Measurements from ENCODE around the gene LMO1. TPM values are rescaled to one million over a fixed set of nuclear protein-coding genes. Genes with fewer than 3 reads are reported as not detected.
A peak's percentile ranks its signal among the peaks of the same experiment; 100 is the strongest.

The LMO1 gene
- polyA plus RNA-seq, 3 donors: not detected

DNA sequence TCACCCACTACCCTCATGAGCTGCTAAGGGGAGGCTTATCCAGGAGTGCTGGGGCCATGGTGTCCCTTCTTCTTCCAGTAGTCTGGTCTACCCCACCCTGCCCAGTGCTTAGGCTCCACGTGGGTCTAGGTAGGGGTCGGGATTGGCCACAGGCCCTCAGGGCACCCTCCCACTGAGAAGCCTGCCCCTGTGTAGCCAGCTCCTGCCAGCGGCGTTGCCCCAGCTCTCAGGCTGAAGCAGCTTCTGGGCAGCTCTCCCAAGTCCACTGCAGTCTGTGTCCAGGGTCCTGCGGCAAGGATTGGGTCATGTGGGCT, 70.8 kb downstream of the LMO1 start:
- H3K9me3 Mint-ChIP-seq: peaks cover 0 to 3% (median 0%) of the 10 kb centered on the region in 7 donors
- H3K27me3 Mint-ChIP-seq (ENCODE audit: low read depth in 3 of 3): peaks cover 1 to 4% (median 2%) of the 10 kb centered on the region in 3 donors
- Histone ChIP-seq H3K4me1 (ENCODE audit: control insufficient read depth in 1 of 2, insufficient read depth in 2 of 2, low read length in 2 of 2) (peaks cover 44% of the 10 kb centered on the region in 2 donors), H3K9ac (ENCODE audit: insufficient read depth, low read length, poor library complexity, severe bottlenecking) (no peak overlapping the region), H3K27ac (ENCODE audit: low read depth in 1 of 2, low read length in 2 of 2) (no peak overlapping the region), H3K4me2 (replicated peaks; ENCODE audit: extremely low read depth, low read length, poor library complexity, severe bottlenecking) (no peak overlapping the region), H3K36me3 (replicated peaks in 1 of 2; ENCODE audit: control insufficient read depth in 1 of 2, insufficient read depth in 2 of 2, low read length in 2 of 2) (no peaks in the 10 kb centered on the region), H2AFZ (ENCODE audit: insufficient read depth, low read depth, low read length, poor library complexity, severe bottlenecking) (peak overlapping the region; percentile 16), H3K79me2 (ENCODE audit: insufficient read depth, low read length) (no peaks in the 10 kb centered on the region), H3K4me3 (replicated peaks in 1 of 3; ENCODE audit: low read depth in 2 of 3, low read length in 3 of 3) (no peak overlapping the region), H3K27me3 (ENCODE audit: control insufficient read depth in 2 of 2, insufficient read depth in 2 of 2, low read length in 2 of 2) (no peaks in the 10 kb centered on the region), H3K9me3 (replicated peaks in 1 of 2; ENCODE audit: control insufficient read depth in 1 of 2, insufficient read depth in 1 of 2, low read length in 2 of 2) (no peaks in the 10 kb centered on the region), H4K20me1 (ENCODE audit: insufficient read depth, low read length) (no peaks in the 10 kb centered on the region)
- intact Hi-C loops (cut with micrococcal nuclease): loop anchor here in 1 of 2 donors (2.0 to 10.0 kb wide), 3 partner anchors 16 to 374 kb away; partner anchors contain the start of gene LMO1
- H3K4me3 Mint-ChIP-seq: no peak overlapping the region
- no peak overlapping the region for H3K27ac Mint-ChIP-seq
- TF ChIP-seq, protein P1, sequence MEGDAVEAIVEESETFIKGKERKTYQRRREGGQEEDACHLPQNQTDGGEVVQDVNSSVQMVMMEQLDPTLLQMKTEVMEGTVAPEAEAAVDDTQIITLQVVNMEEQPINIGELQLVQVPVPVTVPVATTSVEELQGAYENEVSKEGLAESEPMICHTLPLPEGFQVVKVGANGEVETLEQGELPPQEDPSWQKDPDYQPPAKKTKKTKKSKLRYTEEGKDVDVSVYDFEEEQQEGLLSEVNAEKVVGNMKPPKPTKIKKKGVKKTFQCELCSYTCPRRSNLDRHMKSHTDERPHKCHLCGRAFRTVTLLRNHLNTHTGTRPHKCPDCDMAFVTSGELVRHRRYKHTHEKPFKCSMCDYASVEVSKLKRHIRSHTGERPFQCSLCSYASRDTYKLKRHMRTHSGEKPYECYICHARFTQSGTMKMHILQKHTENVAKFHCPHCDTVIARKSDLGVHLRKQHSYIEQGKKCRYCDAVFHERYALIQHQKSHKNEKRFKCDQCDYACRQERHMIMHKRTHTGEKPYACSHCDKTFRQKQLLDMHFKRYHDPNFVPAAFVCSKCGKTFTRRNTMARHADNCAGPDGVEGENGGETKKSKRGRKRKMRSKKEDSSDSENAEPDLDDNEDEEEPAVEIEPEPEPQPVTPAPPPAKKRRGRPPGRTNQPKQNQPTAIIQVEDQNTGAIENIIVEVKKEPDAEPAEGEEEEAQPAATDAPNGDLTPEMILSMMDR (IDR thresholded peaks at IDR 0.05): peak; percentile 51
- 83% methylated on average over 5 of the region's 5 CpGs for WGBS (ENCODE audit: insufficient coverage)
- DNase-seq: no peak
- H3K36me3 Mint-ChIP-seq: no peaks in the 10 kb centered on the region
- H3K4me1 Mint-ChIP-seq: peaks cover 44% of the 10 kb centered on the region

DNA sequence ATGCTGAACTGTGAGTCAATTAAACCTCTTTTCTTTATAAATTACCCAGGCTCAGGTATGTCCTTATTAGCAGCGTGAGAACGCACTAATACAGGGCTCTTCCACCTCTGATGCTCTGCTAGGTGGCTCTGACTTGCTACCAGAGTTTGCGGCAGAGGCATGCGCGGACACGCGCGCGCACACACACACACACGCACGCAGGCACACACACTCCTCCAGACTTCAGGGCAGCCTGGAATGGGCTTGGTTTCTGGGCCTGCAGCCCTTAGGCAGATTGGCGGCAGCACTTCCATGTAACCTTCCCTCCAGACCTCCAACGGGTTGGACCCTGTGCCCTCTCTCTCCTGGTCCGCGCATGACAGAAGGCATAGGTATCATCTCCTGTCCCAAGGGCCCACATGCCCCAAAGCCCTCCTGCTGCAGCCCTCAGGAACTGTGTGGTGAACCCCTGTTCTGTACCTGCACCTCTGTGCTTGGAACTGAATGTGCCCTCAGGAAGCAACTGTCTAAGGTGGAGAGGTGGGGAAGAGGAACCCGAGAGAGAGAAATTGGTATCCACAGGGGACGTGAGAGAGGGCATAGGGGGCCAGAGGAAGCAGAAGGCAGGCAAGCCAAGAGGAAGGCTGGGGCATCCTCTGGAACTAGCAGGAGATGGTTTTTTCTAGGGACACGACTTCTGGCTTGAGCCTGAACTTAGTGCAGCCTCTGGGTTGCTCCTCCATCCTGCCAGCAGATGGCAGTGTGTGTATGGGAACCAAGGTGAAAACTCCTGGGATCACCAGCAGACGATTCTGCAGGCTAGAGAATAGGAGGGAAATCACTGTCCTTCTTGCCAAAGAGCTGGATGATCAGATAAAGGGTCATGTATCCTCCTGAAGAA, 71.4 kb downstream of the LMO1 start:
- peaks cover 38% of the 10 kb centered on the region for H3K4me1 Mint-ChIP-seq
- H3K9me3 Mint-ChIP-seq: peaks cover 0 to 3% (median 0%) of the 10 kb centered on the region in 7 donors
- DNase-seq: peak; percentile 51 to 67 (median 65)
- 71% methylated on average over 17 of the region's 19 CpGs for WGBS (ENCODE audit: insufficient coverage)
- Histone ChIP-seq H3K4me1 (ENCODE audit: control insufficient read depth in 1 of 2, insufficient read depth in 2 of 2, low read length in 2 of 2) (peaks cover 38% of the 10 kb centered on the region in 2 donors), H3K27ac (ENCODE audit: low read depth in 1 of 2, low read length in 2 of 2) (no peak overlapping the region), H3K79me2 (ENCODE audit: insufficient read depth, low read length) (no peaks in the 10 kb centered on the region), H3K9me3 (replicated peaks in 1 of 2; ENCODE audit: control insufficient read depth in 1 of 2, insufficient read depth in 1 of 2, low read length in 2 of 2) (no peaks in the 10 kb centered on the region), H4K20me1 (ENCODE audit: insufficient read depth, low read length) (no peaks in the 10 kb centered on the region), H3K4me3 (replicated peaks in 1 of 3; ENCODE audit: low read depth in 2 of 3, low read length in 3 of 3) (no peak overlapping the region), H3K4me2 (replicated peaks; ENCODE audit: extremely low read depth, low read length, poor library complexity, severe bottlenecking) (no peak overlapping the region), H3K27me3 (ENCODE audit: control insufficient read depth in 2 of 2, insufficient read depth in 2 of 2, low read length in 2 of 2) (no peaks in the 10 kb centered on the region), H3K9ac (ENCODE audit: insufficient read depth, low read length, poor library complexity, severe bottlenecking) (no peak overlapping the region), H2AFZ (ENCODE audit: insufficient read depth, low read depth, low read length, poor library complexity, severe bottlenecking) (peak overlapping the region; percentile 16), H3K36me3 (replicated peaks in 1 of 2; ENCODE audit: control insufficient read depth in 1 of 2, insufficient read depth in 2 of 2, low read length in 2 of 2) (no peaks in the 10 kb centered on the region)
- peaks cover 1 to 2% (median 2%) of the 10 kb centered on the region in 3 donors for H3K27me3 Mint-ChIP-seq (ENCODE audit: low read depth in 3 of 3)
- H3K36me3 Mint-ChIP-seq: no peaks in the 10 kb centered on the region
- H3K4me3 Mint-ChIP-seq: no peak overlapping the region
- H3K27ac Mint-ChIP-seq: peak overlapping the region in 1 of 7 donors; percentile 62
- TF ChIP-seq, protein P1 (IDR thresholded peaks at IDR 0.05): peak; percentile 88
- intact Hi-C loops (cut with micrococcal nuclease): loop anchor here in 1 of 2 donors (2.0 to 10.0 kb wide), 3 partner anchors 17 to 375 kb away; partner anchors contain the start of gene LMO1

Data from CD14-positive monocyte (primary cell).